GM23338 (cell line): Measurements from ENCODE around the gene SCCPDH. TPM values are rescaled to one million over a fixed set of nuclear protein-coding genes. Genes with fewer than 3 reads are reported as not detected.

Experiments used
- ATAC-seq: fragments of 200-7000 bp; cut with Tn5 transposase; 3 replicates; pipeline ENCODE4 v1.9.1; 2020
- DNase-seq: peaks from one replicate; pipeline ENCODE4 v3.0.0-alpha.2; 2015; ENCODE audit warnings: low spot score
- H2AFZ ChIP-seq: fragments of 200-600 bp; sonication (generic); 2 replicates; pipeline ENCODE4 v1.8.0; 2016; ENCODE audit warnings: antibody characterized with exemption, mild to moderate bottlenecking, moderate library complexity
- H3F3A ChIP-seq: fragments of 200-600 bp; sonication (generic); replicated peaks from 2 replicates; pipeline ENCODE4 v1.8.0; 2017; ENCODE audit warnings: antibody characterized with exemption, mixed run types, low read depth
- H3K27ac ChIP-seq: fragments of 200-600 bp; sonication (generic); 2 replicates; pipeline ENCODE4 v1.6.1; 2016; ENCODE audit warnings: low read depth
- H3K27me3 ChIP-seq: fragments of 200-600 bp; sonication (generic); 2 replicates; pipeline ENCODE4 v1.8.0; 2016; ENCODE audit warnings: mild to moderate bottlenecking, mixed run types, moderate library complexity; ENCODE audit not compliant: insufficient read depth
- H3K36me3 ChIP-seq: fragments of 200-600 bp; sonication (generic); 2 replicates; pipeline ENCODE4 v1.8.0; 2016; ENCODE audit warnings: mild to moderate bottlenecking; ENCODE audit not compliant: insufficient read depth
- H3K4me1 ChIP-seq: fragments of 200-600 bp; sonication (generic); 2 replicates; pipeline ENCODE4 v1.8.0; 2016; ENCODE audit warnings: mild to moderate bottlenecking, moderate library complexity; ENCODE audit not compliant: insufficient read depth
- H3K4me2 ChIP-seq: fragments of 200-600 bp; sonication (generic); 2 replicates; pipeline ENCODE4 v1.7.1; 2017; ENCODE audit warnings: mixed run types
- H3K4me3 ChIP-seq: fragments of 200-600 bp; sonication (generic); 2 replicates; pipeline ENCODE4 v1.6.1; 2016; ENCODE audit warnings: mixed run types
- H3K79me2 ChIP-seq: fragments of 200-600 bp; sonication (generic); replicated peaks from 2 replicates; pipeline ENCODE4 v1.8.0; 2017; ENCODE audit warnings: mild to moderate bottlenecking; ENCODE audit not compliant: insufficient read depth
- H3K9me2 ChIP-seq: fragments of 200-600 bp; sonication (generic); 2 replicates; pipeline ENCODE4 v1.8.0; 2017; ENCODE audit not compliant: insufficient read depth
- H4K20me1 ChIP-seq: fragments of 200-600 bp; sonication (generic); replicated peaks from 2 replicates; pipeline ENCODE4 v1.8.0; 2017; ENCODE audit warnings: mild to moderate bottlenecking; ENCODE audit not compliant: insufficient read depth
- H3K27ac Mint-ChIP-seq: 2 replicates; pipeline ENCODE4 v1.8.0; 2020; ENCODE audit warnings: inconsistent platforms, mild to moderate bottlenecking, moderate library complexity, mixed read lengths
- H3K27me3 Mint-ChIP-seq: 3 replicates; pipeline ENCODE4 v1.8.0; 2022; ENCODE audit warnings: low read depth, mild to moderate bottlenecking, moderate library complexity, mixed read lengths, inconsistent platforms; ENCODE audit not compliant: insufficient read depth, poor library complexity
- H3K36me3 Mint-ChIP-seq: 3 replicates; pipeline ENCODE4 v1.8.0; 2021; ENCODE audit warnings: low read depth, mild to moderate bottlenecking, inconsistent platforms, moderate library complexity, mixed read lengths
- H3K4me1 Mint-ChIP-seq: 3 replicates; pipeline ENCODE4 v1.8.0; 2020; ENCODE audit warnings: mild to moderate bottlenecking, inconsistent platforms, mixed read lengths
- H3K4me3 Mint-ChIP-seq: 3 replicates; pipeline ENCODE4 v1.8.0; 2021; ENCODE audit warnings: moderate library complexity, mild to moderate bottlenecking, inconsistent platforms, mixed read lengths
- H3K9me3 Mint-ChIP-seq: 3 replicates; pipeline ENCODE4 v1.8.0; 2020; ENCODE audit warnings: moderate library complexity, mild to moderate bottlenecking, inconsistent platforms, mixed read lengths
- CREB1 ChIP-seq: fragments of 250-450 bp; sonication (Bioruptor Pico); IDR thresholded peaks from 2 replicates; pipeline ENCODE4 v1.5.0; 2020; ENCODE audit warnings: low read depth, mild to moderate bottlenecking, moderate library complexity
- CTCF ChIP-seq, 2 experiments: fragments of 200-600 bp in 1 of 2; sonication (generic) in 1 of 2; conservative IDR thresholded peaks; 2 replicates each; pipeline versions ENCODE4 v1.5.1 to v1.6.1; 2016 to 2017; ENCODE audit warnings: antibody characterized with exemption in 2 of 2, low read depth in 2 of 2, mild to moderate bottlenecking in 2 of 2, moderate library complexity in 1 of 2
- ETS1 ChIP-seq: IDR thresholded peaks from 2 replicates; pipeline ENCODE4 v1.6.1; 2016; ENCODE audit warnings: antibody characterized with exemption
- EZH2 ChIP-seq: fragments of 200-600 bp; sonication (generic); IDR thresholded peaks from one replicate; pipeline ENCODE4 v1.8.0; 2017; ENCODE audit warnings: antibody characterized with exemption, mild to moderate bottlenecking, low read depth; ENCODE audit not compliant: unreplicated experiment
- EZH2phosphoT487 ChIP-seq: fragments of 200-600 bp; sonication (generic); IDR thresholded peaks from one replicate; pipeline ENCODE4 v1.8.1; 2018; ENCODE audit warnings: antibody characterized with exemption; ENCODE audit not compliant: unreplicated experiment
- JUNB ChIP-seq: IDR thresholded peaks from one replicate; pipeline ENCODE4 v1.6.1; 2016; ENCODE audit warnings: antibody characterized with exemption; ENCODE audit not compliant: unreplicated experiment
- NANOG ChIP-seq: IDR thresholded peaks from 2 replicates; pipeline ENCODE4 v1.6.1; 2016; ENCODE audit warnings: antibody characterized with exemption, borderline replicate concordance
- POLR2AphosphoS5 ChIP-seq: IDR thresholded peaks from 2 replicates; pipeline ENCODE4 v1.6.1; 2016; ENCODE audit warnings: antibody characterized with exemption, low read depth
- REST ChIP-seq: IDR thresholded peaks from one replicate; pipeline ENCODE4 v1.6.1; 2018; ENCODE audit warnings: antibody characterized with exemption; ENCODE audit not compliant: unreplicated experiment
- STAT1 ChIP-seq: IDR thresholded peaks from one replicate; pipeline ENCODE4 v1.6.1; 2016; ENCODE audit warnings: antibody characterized with exemption; ENCODE audit not compliant: unreplicated experiment
- ZNF114 ChIP-seq: fragments of 250-450 bp; sonication (Bioruptor Pico); IDR thresholded peaks from 2 replicates; pipeline ENCODE4 v1.5.0; 2020; ENCODE audit warnings: mild to moderate bottlenecking, moderate library complexity
- ZNF331 ChIP-seq: fragments of 250-450 bp; sonication (Bioruptor Pico); IDR thresholded peaks from 2 replicates; pipeline ENCODE4 v1.5.0; 2020; ENCODE audit warnings: low read depth, mild to moderate bottlenecking, moderate library complexity
- polyA plus RNA-seq: library from polyadenylated mRNA; unstranded; fragments of >200 nt; fragmentation: Nextera tagmentation; extraction: Ambion mirVana; gene quantifications from 2 replicates; pipeline ENCODE4 v1.2.1, GENCODE V29; 2016
- total RNA-seq: library from RNA; depleted of rRNA; stranded (reverse); fragments of >200 nt; shearing (Covaris generic); gene quantifications from 2 replicates; pipeline ENCODE4 v1.2.3, GENCODE V29; 2014
- TF ChIP-seq, protein P1 (sequence below): fragments of 250-450 bp; sonication (Bioruptor Pico); IDR thresholded peaks from 2 replicates; pipeline ENCODE4 v1.5.0; 2020; ENCODE audit warnings: mild to moderate bottlenecking, moderate library complexity

Gene SCCPDH
- total and polyA plus RNA-seq, 2 experiments from 2014 or later, result 14.4 to 18.8 TPM

GRCh38 chr1:246734866-246735265 lies 10.7 kb downstream of the SCCPDH start:
- H3K27ac Mint-ChIP-seq, result no peak overlapping the region
- DNase-seq (no peak), ATAC-seq (no peak)
- H2AFZ ChIP-seq, result no peak overlapping the region
- H3K79me2 ChIP-seq, result no peaks in the 10 kb centered on the region
- H4K20me1 ChIP-seq, result no peaks in the 10 kb centered on the region; the same call in 1 of the 2 replicates
- peaks cover 6% of the 10 kb centered on the region for H3K27me3 Mint-ChIP-seq
- H3K4me1 ChIP-seq, result no peaks in the 10 kb centered on the region
- peaks cover 60% of the 10 kb centered on the region for H3K36me3 Mint-ChIP-seq
- no peaks in the 10 kb centered on the region for H3K36me3 ChIP-seq
- H3K4me1 Mint-ChIP-seq, result no peaks in the 10 kb centered on the region
- no peak overlapping the region for H3K27ac ChIP-seq
- no peak overlapping the region for H3K4me2 ChIP-seq
- TF ChIP-seq REST, result no peak
- no peak for TF ChIP-seq CREB1 (CRISPR knock-in tag)
- TF ChIP-seq ZNF331 (CRISPR knock-in tag), result no peak
- TF ChIP-seq EZH2, result no peak
- TF ChIP-seq ETS1, result no peak
- TF ChIP-seq POLR2AphosphoS5, result no peak
- no peak for TF ChIP-seq NANOG
- no peak for TF ChIP-seq CTCF (conservative IDR thresholded peaks at IDR 0.05; ENCODE audit: low read depth in 2 of 2)
- TF ChIP-seq EZH2phosphoT487, result no peak
- TF ChIP-seq, protein P1, sequence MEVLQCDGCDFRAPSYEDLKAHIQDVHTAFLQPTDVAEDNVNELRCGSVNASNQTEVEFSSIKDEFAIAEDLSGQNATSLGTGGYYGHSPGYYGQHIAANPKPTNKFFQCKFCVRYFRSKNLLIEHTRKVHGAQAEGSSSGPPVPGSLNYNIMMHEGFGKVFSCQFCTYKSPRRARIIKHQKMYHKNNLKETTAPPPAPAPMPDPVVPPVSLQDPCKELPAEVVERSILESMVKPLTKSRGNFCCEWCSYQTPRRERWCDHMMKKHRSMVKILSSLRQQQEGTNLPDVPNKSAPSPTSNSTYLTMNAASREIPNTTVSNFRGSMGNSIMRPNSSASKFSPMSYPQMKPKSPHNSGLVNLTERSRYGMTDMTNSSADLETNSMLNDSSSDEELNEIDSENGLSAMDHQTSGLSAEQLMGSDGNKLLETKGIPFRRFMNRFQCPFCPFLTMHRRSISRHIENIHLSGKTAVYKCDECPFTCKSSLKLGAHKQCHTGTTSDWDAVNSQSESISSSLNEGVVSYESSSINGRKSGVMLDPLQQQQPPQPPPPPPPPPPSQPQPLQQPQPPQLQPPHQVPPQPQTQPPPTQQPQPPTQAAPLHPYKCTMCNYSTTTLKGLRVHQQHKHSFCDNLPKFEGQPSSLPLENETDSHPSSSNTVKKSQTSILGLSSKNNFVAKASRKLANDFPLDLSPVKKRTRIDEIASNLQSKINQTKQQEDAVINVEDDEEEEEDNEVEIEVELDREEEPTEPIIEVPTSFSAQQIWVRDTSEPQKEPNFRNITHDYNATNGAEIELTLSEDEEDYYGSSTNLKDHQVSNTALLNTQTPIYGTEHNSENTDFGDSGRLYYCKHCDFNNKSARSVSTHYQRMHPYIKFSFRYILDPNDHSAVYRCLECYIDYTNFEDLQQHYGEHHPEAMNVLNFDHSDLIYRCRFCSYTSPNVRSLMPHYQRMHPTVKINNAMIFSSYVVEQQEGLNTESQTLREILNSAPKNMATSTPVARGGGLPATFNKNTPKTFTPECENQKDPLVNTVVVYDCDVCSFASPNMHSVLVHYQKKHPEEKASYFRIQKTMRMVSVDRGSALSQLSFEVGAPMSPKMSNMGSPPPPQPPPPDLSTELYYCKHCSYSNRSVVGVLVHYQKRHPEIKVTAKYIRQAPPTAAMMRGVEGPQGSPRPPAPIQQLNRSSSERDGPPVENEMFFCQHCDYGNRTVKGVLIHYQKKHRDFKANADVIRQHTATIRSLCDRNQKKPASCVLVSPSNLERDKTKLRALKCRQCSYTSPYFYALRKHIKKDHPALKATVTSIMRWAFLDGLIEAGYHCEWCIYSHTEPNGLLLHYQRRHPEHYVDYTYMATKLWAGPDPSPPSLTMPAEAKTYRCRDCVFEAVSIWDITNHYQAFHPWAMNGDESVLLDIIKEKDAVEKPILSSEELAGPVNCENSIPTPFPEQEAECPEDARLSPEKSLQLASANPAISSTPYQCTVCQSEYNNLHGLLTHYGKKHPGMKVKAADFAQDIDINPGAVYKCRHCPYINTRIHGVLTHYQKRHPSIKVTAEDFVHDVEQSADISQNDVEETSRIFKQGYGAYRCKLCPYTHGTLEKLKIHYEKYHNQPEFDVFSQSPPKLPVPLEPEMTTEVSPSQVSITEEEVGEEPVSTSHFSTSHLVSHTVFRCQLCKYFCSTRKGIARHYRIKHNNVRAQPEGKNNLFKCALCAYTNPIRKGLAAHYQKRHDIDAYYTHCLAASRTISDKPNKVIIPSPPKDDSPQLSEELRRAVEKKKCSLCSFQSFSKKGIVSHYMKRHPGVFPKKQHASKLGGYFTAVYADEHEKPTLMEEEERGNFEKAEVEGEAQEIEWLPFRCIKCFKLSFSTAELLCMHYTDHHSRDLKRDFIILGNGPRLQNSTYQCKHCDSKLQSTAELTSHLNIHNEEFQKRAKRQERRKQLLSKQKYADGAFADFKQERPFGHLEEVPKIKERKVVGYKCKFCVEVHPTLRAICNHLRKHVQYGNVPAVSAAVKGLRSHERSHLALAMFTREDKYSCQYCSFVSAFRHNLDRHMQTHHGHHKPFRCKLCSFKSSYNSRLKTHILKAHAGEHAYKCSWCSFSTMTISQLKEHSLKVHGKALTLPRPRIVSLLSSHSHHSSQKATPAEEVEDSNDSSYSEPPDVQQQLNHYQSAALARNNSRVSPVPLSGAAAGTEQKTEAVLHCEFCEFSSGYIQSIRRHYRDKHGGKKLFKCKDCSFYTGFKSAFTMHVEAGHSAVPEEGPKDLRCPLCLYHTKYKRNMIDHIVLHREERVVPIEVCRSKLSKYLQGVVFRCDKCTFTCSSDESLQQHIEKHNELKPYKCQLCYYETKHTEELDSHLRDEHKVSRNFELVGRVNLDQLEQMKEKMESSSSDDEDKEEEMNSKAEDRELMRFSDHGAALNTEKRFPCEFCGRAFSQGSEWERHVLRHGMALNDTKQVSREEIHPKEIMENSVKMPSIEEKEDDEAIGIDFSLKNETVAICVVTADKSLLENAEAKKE, result no peak
- TF ChIP-seq ZNF114 (CRISPR knock-in tag), result no peak
- TF ChIP-seq STAT1, result no peak
- TF ChIP-seq JUNB, result no peak
- no peaks in the 10 kb centered on the region for H3K9me2 ChIP-seq
- H3K9me3 Mint-ChIP-seq, result no peaks in the 10 kb centered on the region; the same call in 2 of the 3 replicates
- no peaks in the 10 kb centered on the region for H3K27me3 ChIP-seq
- H3K4me3 ChIP-seq, result no peak overlapping the region
- no peak overlapping the region for H3K4me3 Mint-ChIP-seq
- H3F3A ChIP-seq, result no peaks in the 10 kb centered on the region
